AG04450 (cell line): ENCODE data around the gene TNNT2. TPM values are rescaled to one million over a fixed set of nuclear protein-coding genes. Genes with fewer than 3 reads are reported as not detected.

Experiments
- CTCF ChIA-PET: fragments of 300-600, 350-600 bp; formaldehyde crosslinking; extraction: SDS; loops from one replicate; lab custom pipeline; 2022; ENCODE audit warnings: antibody characterized with exemption, inconsistent platforms; lab: Charles Lee
- POLR2A ChIA-PET: fragments of 350-600 bp; formaldehyde crosslinking; extraction: SDS; loops from one replicate; lab custom pipeline; 2021; ENCODE audit warnings: antibody characterized with exemption, inconsistent platforms; lab: Yijun Ruan, JAX
- DNase-seq: peaks from one replicate; pipeline ENCODE4 v3.0.0-alpha.2; 2011; ENCODE audit warnings: low read depth, low spot score
- H3K27ac ChIP-seq: one replicate; pipeline ENCODE4 v1.5.1; 2012; ENCODE audit warnings: low read depth, low read length, control low read depth
- H3K27me3 ChIP-seq: one replicate; pipeline ENCODE4 v1.6.0; 2012; ENCODE audit warnings: low read length; ENCODE audit not compliant: control insufficient read depth, insufficient read depth
- H3K4me3 ChIP-seq: 2 replicates; pipeline ENCODE4 v1.5.1; 2011; ENCODE audit warnings: mild to moderate bottlenecking, low read depth, low read length, control low read depth
- H3K9me3 ChIP-seq: 2 replicates; pipeline ENCODE4 v1.5.1; 2012; ENCODE audit warnings: low read length; ENCODE audit not compliant: control insufficient read depth, insufficient read depth
- polyA plus RNA-seq: library from polyadenylated mRNA; depleted of rRNA; stranded (reverse); fragments of >200 nt; gene quantifications from 2 replicates; pipeline ENCODE4 v1.2.3, GENCODE V29; 2011
- TF ChIP-seq, protein P1 (sequence below): IDR thresholded peaks from 2 replicates; pipeline ENCODE4 v1.5.1; 2011; ENCODE audit warnings: low read depth, low read length, control low read depth, inconsistent platforms

The TNNT2 gene
- polyA plus RNA-seq, 1 experiment = 2.3 TPM

DNA sequence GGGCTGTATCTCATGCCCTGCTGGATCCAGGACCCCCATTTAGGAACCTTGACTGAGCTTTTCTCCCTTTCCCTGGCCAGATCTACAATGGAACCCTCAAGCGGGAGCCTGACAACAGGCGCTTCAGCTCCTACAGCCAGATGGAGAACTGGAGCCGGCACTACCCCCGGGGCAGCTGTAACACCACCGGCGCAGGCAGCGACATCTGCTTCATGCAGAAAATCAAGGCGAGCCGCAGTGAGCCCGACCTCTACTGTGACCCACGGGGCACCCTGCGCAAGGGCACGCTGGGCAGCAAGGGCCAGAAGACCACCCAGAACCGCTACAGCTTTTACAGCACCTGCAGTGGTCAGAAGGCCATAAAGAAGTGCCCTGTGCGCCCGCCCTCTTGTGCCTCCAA, 64.4 kb downstream of the TNNT2 start:
- ChIA-PET CTCF (interaction anchor here (1.1 to 3.0 kb wide), 2 partner anchors 34 to 72 kb away, joined by 3 to 14 read pairs; no protein-coding TSS in a partner anchor), POLR2A (no interaction called here)
- H3K4me3 ChIP-seq = no peak overlapping the region
- H3K27ac ChIP-seq = no peak overlapping the region
- H3K27me3 ChIP-seq = peaks cover 39% of the 10 kb centered on the region
- no peak for DNase-seq
- no peaks in the 10 kb centered on the region; the same call in 1 of the 2 replicates for H3K9me3 ChIP-seq
- TF ChIP-seq, protein P1, sequence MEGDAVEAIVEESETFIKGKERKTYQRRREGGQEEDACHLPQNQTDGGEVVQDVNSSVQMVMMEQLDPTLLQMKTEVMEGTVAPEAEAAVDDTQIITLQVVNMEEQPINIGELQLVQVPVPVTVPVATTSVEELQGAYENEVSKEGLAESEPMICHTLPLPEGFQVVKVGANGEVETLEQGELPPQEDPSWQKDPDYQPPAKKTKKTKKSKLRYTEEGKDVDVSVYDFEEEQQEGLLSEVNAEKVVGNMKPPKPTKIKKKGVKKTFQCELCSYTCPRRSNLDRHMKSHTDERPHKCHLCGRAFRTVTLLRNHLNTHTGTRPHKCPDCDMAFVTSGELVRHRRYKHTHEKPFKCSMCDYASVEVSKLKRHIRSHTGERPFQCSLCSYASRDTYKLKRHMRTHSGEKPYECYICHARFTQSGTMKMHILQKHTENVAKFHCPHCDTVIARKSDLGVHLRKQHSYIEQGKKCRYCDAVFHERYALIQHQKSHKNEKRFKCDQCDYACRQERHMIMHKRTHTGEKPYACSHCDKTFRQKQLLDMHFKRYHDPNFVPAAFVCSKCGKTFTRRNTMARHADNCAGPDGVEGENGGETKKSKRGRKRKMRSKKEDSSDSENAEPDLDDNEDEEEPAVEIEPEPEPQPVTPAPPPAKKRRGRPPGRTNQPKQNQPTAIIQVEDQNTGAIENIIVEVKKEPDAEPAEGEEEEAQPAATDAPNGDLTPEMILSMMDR = no peak

DNA sequence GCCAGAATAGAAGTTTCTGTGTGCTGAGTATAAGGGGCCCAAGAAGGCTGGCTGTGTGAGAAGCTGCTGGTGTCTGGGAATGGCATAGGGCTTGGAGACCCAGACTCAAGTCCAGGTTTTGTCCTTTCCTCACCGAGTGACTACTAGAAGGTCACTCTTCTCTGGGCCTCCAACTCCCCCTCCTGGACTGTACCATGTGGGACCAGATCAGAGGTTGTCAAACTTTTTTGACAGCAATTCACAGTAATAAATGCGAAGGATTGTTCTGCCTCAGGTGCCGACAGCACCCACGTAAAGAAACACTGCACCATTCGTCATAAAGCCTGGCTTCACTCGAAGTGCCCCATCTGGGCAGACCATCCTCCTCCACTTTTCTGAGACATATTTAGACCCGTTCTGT, 65.2 kb downstream of the TNNT2 start:
- ChIA-PET CTCF (interaction anchor here (1.1 to 3.0 kb wide), 2 partner anchors 35 to 73 kb away, joined by 3 to 14 read pairs; no protein-coding TSS in a partner anchor), POLR2A (no interaction called here)
- no peaks in the 10 kb centered on the region for H3K9me3 ChIP-seq
- TF ChIP-seq, protein P1 = no peak
- DNase-seq = no peak
- no peak overlapping the region for H3K27ac ChIP-seq
- H3K27me3 ChIP-seq = peaks cover 40% of the 10 kb centered on the region
- H3K4me3 ChIP-seq = no peak overlapping the region

DNA sequence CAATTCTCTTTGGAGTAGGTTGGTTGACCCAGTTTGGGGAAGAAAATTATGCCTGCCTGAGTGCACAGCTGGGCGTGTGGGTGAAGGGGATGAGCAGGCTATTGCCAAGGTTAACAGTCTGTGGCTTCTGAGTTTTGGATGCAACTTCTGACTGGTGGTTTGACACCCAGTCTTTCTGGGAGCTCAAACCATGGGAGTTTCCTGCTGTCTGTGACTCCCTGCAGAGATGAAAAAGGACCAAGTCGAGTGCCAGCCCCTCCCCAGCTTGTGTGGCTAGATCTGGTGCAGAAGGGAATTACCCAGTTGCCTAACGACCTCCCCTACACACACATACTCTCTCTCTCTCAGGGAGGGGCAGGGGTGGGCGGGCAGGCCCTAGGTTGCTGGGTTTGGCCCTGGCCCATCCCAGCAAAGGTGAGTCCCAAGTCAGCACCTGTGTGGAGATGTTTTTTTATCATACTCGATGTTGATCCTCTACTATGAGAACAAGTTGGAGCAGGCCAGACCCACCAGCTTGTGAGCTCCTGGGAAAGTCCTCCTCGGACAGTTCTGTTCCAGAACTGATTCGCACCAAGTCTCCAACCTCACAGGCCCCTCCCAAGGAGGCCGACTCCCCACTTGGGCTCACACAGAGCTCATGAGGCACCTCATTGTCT, 66.0 kb downstream of the TNNT2 start:
- H3K4me3 ChIP-seq = no peak overlapping the region
- no peak overlapping the region for H3K27ac ChIP-seq
- POLR2A ChIA-PET = no interaction called here
- H3K9me3 ChIP-seq = no peaks in the 10 kb centered on the region
- no peak for DNase-seq
- TF ChIP-seq, protein P1 = no peak
- H3K27me3 ChIP-seq = peaks cover 42% of the 10 kb centered on the region
- CTCF ChIA-PET = interaction anchor here (3.0 kb wide), 1 partner anchor 36 kb away, joined by 14 read pairs; no protein-coding TSS in a partner anchor

DNA sequence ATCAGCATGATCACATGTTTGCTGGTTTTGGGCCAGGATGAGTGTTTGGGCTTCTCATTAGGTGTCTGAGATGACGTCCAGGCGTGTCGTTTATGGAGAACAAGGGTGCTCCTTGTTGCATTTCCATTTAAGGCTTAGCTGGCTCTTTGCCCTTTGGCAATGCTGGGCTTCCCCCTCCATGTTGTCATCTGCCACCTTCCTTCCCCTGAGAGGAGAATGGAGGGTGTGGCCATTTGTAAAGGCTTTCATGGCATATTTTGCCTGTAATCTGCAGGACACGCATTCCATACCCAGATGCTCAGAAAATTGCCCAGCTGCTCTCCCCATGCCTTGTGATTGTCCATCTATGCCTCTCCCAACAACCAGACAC, 66.5 kb downstream of the TNNT2 start:
- no peak for DNase-seq
- H3K4me3 ChIP-seq = no peak overlapping the region
- POLR2A ChIA-PET = no interaction called here
- TF ChIP-seq, protein P1 = no peak
- H3K27me3 ChIP-seq = peaks cover 43% of the 10 kb centered on the region
- H3K27ac ChIP-seq = no peak overlapping the region
- CTCF ChIA-PET = interaction anchor here (3.0 kb wide), 1 partner anchor 36 kb away, joined by 14 read pairs; no protein-coding TSS in a partner anchor
- H3K9me3 ChIP-seq = no peaks in the 10 kb centered on the region

DNA sequence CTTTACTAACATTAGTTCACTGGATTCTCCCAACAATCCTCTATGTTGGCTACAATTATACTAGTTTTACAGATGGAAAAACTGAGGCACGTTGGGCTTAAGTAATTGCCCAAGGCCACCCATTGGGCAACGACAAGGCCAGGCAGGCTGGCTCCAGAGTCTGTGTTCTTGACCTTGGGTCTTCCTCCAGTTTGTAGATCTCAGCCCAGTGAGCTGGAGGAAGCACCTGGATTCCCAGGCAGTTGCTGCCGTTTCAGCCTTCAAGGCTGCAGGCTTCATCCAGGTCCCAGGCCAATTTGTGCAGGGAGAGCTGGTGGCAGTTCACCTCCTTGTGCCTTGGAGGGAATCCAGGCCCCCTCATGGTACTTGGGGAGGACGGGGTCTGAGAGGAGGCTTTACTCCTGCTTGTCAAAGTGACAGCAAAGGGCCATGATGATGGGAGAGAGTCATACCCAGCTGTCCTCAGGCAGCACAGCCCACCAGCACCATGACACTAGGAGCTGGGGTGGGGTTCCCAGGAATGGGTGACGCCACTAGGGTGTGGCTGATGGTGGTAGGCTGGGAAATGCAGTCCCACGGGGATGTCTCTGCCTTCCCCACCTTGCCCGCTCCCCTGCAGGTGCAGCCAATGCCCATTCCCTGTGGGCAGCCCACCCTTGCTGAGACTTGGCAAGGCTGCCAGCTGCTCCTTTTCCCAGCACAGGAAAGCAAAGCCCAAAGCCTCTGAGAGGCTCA, 67.1 kb downstream of the TNNT2 start:
- Histone ChIP-seq H3K27me3 (peaks cover 44% of the 10 kb centered on the region), H3K9me3 (no peaks in the 10 kb centered on the region), H3K27ac (no peak overlapping the region), H3K4me3 (no peak overlapping the region)
- ChIA-PET CTCF (interaction anchor here (3.0 kb wide), 1 partner anchor 37 kb away, joined by 14 read pairs; no protein-coding TSS in a partner anchor), POLR2A (no interaction called here)
- DNase-seq = no peak
- TF ChIP-seq, protein P1 = no peak
